ENCODE data around the gene CELF2.

Gene CELF2

GRCh38 chr10:11294831-11295450 lies 277.3 kb downstream of the CELF2 start:
- Histone ChIP-seq H2AFZ (ENCODE audit: low read length, unreplicated experiment) (no peak overlapping the region), H3K4me3 (ENCODE audit: low read depth, low read length) (no peak overlapping the region), H3K36me3 (ENCODE audit: insufficient read depth, low read length) (no peaks in the 10 kb centered on the region), H3K4me1 (ENCODE audit: control insufficient read depth, insufficient read depth, low read length, unreplicated experiment) (peaks cover 24% of the 10 kb centered on the region), H3K79me2 (ENCODE audit: control insufficient read depth, insufficient read depth, low read length, unreplicated experiment) (no peaks in the 10 kb centered on the region), H3K27me3 (ENCODE audit: insufficient read depth, low read length) (no peaks in the 10 kb centered on the region), H3K27ac (ENCODE audit: low read depth, low read length) (no peak overlapping the region)

GRCh38 chr10:11295492-11295891 lies 277.8 kb downstream of the CELF2 start:
- H3K4me1 ChIP-seq (ENCODE audit: control insufficient read depth, insufficient read depth, low read length, unreplicated experiment) = peaks cover 24% of the 10 kb centered on the region
- no peaks in the 10 kb centered on the region for H3K27me3 ChIP-seq (ENCODE audit: insufficient read depth, low read length)
- no peaks in the 10 kb centered on the region for H3K36me3 ChIP-seq (ENCODE audit: insufficient read depth, low read length)
- H3K27ac ChIP-seq (ENCODE audit: low read depth, low read length) = no peak overlapping the region
- no peak overlapping the region for H3K4me3 ChIP-seq (ENCODE audit: low read depth, low read length)
- H3K79me2 ChIP-seq (ENCODE audit: control insufficient read depth, insufficient read depth, low read length, unreplicated experiment) = no peaks in the 10 kb centered on the region
- H2AFZ ChIP-seq (ENCODE audit: low read length, unreplicated experiment) = no peak overlapping the region

- no peaks in the 10 kb centered on the region for H3K36me3 ChIP-seq (ENCODE audit: insufficient read depth, low read length)
- no peaks in the 10 kb centered on the region for H3K79me2 ChIP-seq (ENCODE audit: control insufficient read depth, insufficient read depth, low read length, unreplicated experiment)
- H3K4me3 ChIP-seq (ENCODE audit: low read depth, low read length) = no peak overlapping the region
- H3K27ac ChIP-seq (ENCODE audit: low read depth, low read length) = no peak overlapping the region
- H3K27me3 ChIP-seq (ENCODE audit: insufficient read depth, low read length) = no peaks in the 10 kb centered on the region
- peaks cover 24% of the 10 kb centered on the region for H3K4me1 ChIP-seq (ENCODE audit: control insufficient read depth, insufficient read depth, low read length, unreplicated experiment)
- no peak overlapping the region for H2AFZ ChIP-seq (ENCODE audit: low read length, unreplicated experiment)
These were observed 279.5 kb downstream of the CELF2 start for GRCh38 chr10:11297136-11297535.

- Histone ChIP-seq H3K36me3 (ENCODE audit: insufficient read depth, low read length) (no peaks in the 10 kb centered on the region), H3K79me2 (ENCODE audit: control insufficient read depth, insufficient read depth, low read length, unreplicated experiment) (no peaks in the 10 kb centered on the region), H2AFZ (ENCODE audit: low read length, unreplicated experiment) (no peak overlapping the region), H3K27ac (ENCODE audit: low read depth, low read length) (peak overlapping the region; percentile 25; the same call in 1 of the 2 replicates), H3K4me3 (ENCODE audit: low read depth, low read length) (no peak overlapping the region), H3K4me1 (ENCODE audit: control insufficient read depth, insufficient read depth, low read length, unreplicated experiment) (peaks cover 24% of the 10 kb centered on the region), H3K27me3 (ENCODE audit: insufficient read depth, low read length) (no peaks in the 10 kb centered on the region)
These were observed 280.4 kb downstream of the CELF2 start for GRCh38 chr10:11298116-11298515.

GRCh38 chr10:11299125-11299524 lies 281.5 kb downstream of the CELF2 start:
- H3K36me3 ChIP-seq (ENCODE audit: insufficient read depth, low read length) = no peaks in the 10 kb centered on the region
- H3K79me2 ChIP-seq (ENCODE audit: control insufficient read depth, insufficient read depth, low read length, unreplicated experiment) = no peaks in the 10 kb centered on the region
- H3K27me3 ChIP-seq (ENCODE audit: insufficient read depth, low read length) = no peaks in the 10 kb centered on the region

GRCh38 chr10:11300026-11300425 lies 282.4 kb downstream of the CELF2 start:
- Histone ChIP-seq H3K79me2 (ENCODE audit: control insufficient read depth, insufficient read depth, low read length, unreplicated experiment) (no peaks in the 10 kb centered on the region), H3K4me3 (ENCODE audit: low read depth, low read length) (no peak overlapping the region), H3K27ac (ENCODE audit: low read depth, low read length) (no peak overlapping the region), H3K4me1 (ENCODE audit: control insufficient read depth, insufficient read depth, low read length, unreplicated experiment) (peaks cover 15% of the 10 kb centered on the region), H2AFZ (ENCODE audit: low read length, unreplicated experiment) (no peak overlapping the region), H3K27me3 (ENCODE audit: insufficient read depth, low read length) (no peaks in the 10 kb centered on the region), H3K36me3 (ENCODE audit: insufficient read depth, low read length) (0 out of 2 replicates have a peak, but pooled peaks cover 3% of the 10 kb centered on the region)

More at GRCh38 chr10:11299125-11299524, 281.5 kb downstream of the CELF2 start:
- peaks cover 24% of the 10 kb centered on the region for H3K4me1 ChIP-seq (ENCODE audit: control insufficient read depth, insufficient read depth, low read length, unreplicated experiment)
- no peak overlapping the region for H3K4me3 ChIP-seq (ENCODE audit: low read depth, low read length)
- no peak overlapping the region for H2AFZ ChIP-seq (ENCODE audit: low read length, unreplicated experiment)
- 0 out of 2 replicates have a peak overlapping the region, but pooled peaks have one; percentile 2 for H3K27ac ChIP-seq (ENCODE audit: low read depth, low read length)

GRCh38 chr10:11300563-11300962 lies 282.9 kb downstream of the CELF2 start:
- no peak overlapping the region for H3K27ac ChIP-seq (ENCODE audit: low read depth, low read length)
- 0 out of 2 replicates have a peak, but pooled peaks cover 3% of the 10 kb centered on the region for H3K36me3 ChIP-seq (ENCODE audit: insufficient read depth, low read length)
- no peaks in the 10 kb centered on the region for H3K27me3 ChIP-seq (ENCODE audit: insufficient read depth, low read length)
- H3K4me1 ChIP-seq (ENCODE audit: control insufficient read depth, insufficient read depth, low read length, unreplicated experiment) = peaks cover 15% of the 10 kb centered on the region
- no peak overlapping the region for H3K4me3 ChIP-seq (ENCODE audit: low read depth, low read length)
- no peak overlapping the region for H2AFZ ChIP-seq (ENCODE audit: low read length, unreplicated experiment)
- H3K79me2 ChIP-seq (ENCODE audit: control insufficient read depth, insufficient read depth, low read length, unreplicated experiment) = no peaks in the 10 kb centered on the region

GRCh38 chr10:11301571-11302111 lies 284.0 kb downstream of the CELF2 start:
- no peak overlapping the region for H2AFZ ChIP-seq (ENCODE audit: low read length, unreplicated experiment)
- H3K4me1 ChIP-seq (ENCODE audit: control insufficient read depth, insufficient read depth, low read length, unreplicated experiment) = peaks cover 15% of the 10 kb centered on the region
- H3K4me3 ChIP-seq (ENCODE audit: low read depth, low read length) = no peak overlapping the region
- no peak overlapping the region for H3K27ac ChIP-seq (ENCODE audit: low read depth, low read length)
- no peaks in the 10 kb centered on the region for H3K27me3 ChIP-seq (ENCODE audit: insufficient read depth, low read length)
- H3K36me3 ChIP-seq (ENCODE audit: insufficient read depth, low read length) = 0 out of 2 replicates have a peak, but pooled peaks cover 3% of the 10 kb centered on the region
- no peaks in the 10 kb centered on the region for H3K79me2 ChIP-seq (ENCODE audit: control insufficient read depth, insufficient read depth, low read length, unreplicated experiment)

DNA sequence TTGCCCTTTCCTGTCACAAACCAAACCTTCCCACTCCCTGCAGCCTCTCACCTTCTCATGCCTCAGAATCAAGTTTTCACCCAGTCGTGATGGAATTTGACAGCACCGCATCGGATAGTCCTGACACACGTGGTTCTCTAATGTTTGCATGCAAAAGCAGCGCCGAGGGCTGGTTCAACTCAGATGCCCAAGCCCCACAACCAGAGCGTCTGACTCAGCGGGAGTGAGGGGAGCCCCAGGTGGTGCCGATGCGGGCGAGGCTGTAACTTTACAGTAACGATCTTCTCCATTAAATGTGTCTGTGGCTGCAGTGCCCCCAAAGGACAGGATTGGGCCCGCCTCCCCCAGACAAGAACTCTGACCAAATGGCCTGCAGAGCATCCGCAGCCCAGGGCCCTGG lies 284.5 kb downstream of the CELF2 start:
- H3K27ac ChIP-seq (ENCODE audit: low read depth, low read length) = no peak overlapping the region
- H3K4me1 ChIP-seq (ENCODE audit: control insufficient read depth, insufficient read depth, low read length, unreplicated experiment) = peaks cover 13% of the 10 kb centered on the region
- H3K4me3 ChIP-seq (ENCODE audit: low read depth, low read length) = no peak overlapping the region
- no peak overlapping the region for H2AFZ ChIP-seq (ENCODE audit: low read length, unreplicated experiment)
- H3K36me3 ChIP-seq (ENCODE audit: insufficient read depth, low read length) = 0 out of 2 replicates have a peak, but pooled peaks cover 3% of the 10 kb centered on the region
- no peaks in the 10 kb centered on the region for H3K27me3 ChIP-seq (ENCODE audit: insufficient read depth, low read length)
- H3K79me2 ChIP-seq (ENCODE audit: control insufficient read depth, insufficient read depth, low read length, unreplicated experiment) = no peaks in the 10 kb centered on the region

- no peak overlapping the region for H3K4me3 ChIP-seq (ENCODE audit: low read depth, low read length)
- H3K27me3 ChIP-seq (ENCODE audit: insufficient read depth, low read length) = no peaks in the 10 kb centered on the region
- no peak overlapping the region for H3K27ac ChIP-seq (ENCODE audit: low read depth, low read length)
- H2AFZ ChIP-seq (ENCODE audit: low read length, unreplicated experiment) = no peak overlapping the region
- H3K79me2 ChIP-seq (ENCODE audit: control insufficient read depth, insufficient read depth, low read length, unreplicated experiment) = no peaks in the 10 kb centered on the region
- no peaks in the 10 kb centered on the region for H3K4me1 ChIP-seq (ENCODE audit: control insufficient read depth, insufficient read depth, low read length, unreplicated experiment)
- peaks cover 7% of the 10 kb centered on the region; the same call in 1 of the 2 replicates for H3K36me3 ChIP-seq (ENCODE audit: insufficient read depth, low read length)
These were observed 285.9 kb downstream of the CELF2 start for GRCh38 chr10:11303361-11304170.

All from ACC112 (cell line).